K562 (cell line): ENCODE data around the gene PTPRE. TPM values are rescaled to one million over a fixed set of nuclear protein-coding genes. Genes with fewer than 3 reads are reported as not detected.

ENCODE experiments used
- ATAC-seq: fragments of 200-7000 bp; cut with Tn5 transposase; 3 replicates; pipeline ENCODE4 v1.9.1; 2020; ENCODE audit warnings: moderate library complexity
- BruUV-seq: library from RNA; stranded (reverse); fragments of 400-500 nt; replicated peaks from 2 replicates; lab custom pipeline; 2021; lab: Mats Ljungman, UMichigan
- CTCF ChIA-PET: fragments of 300-600 bp; formaldehyde crosslinking; extraction: SDS; loops from one replicate; lab custom pipeline; 2021; ENCODE audit warnings: low intra/inter-chr PET ratio; lab: Yijun Ruan, JAX
- POLR2A ChIA-PET: fragments of 300-600, 350-650 bp; sonication (Branson Sonifier 250); formaldehyde crosslinking; extraction: SDS; loops from one replicate; lab custom pipeline; 2021; ENCODE audit warnings: antibody characterized with exemption, inconsistent platforms; lab: Yijun Ruan, JAX
- DNase-seq, 4 experiments: peaks; one replicate each; pipeline versions ENCODE4 v3.0.0 to v3.0.0-alpha.2; 2011 to 2018; ENCODE audit warnings: low spot score in 3 of 4, mixed read lengths in 3 of 4; ENCODE audit errors: extremely low read depth in 1 of 4
- FAIRE-seq: peaks from 2 replicates; lab custom pipeline; 2011; peaks lifted over from hg19 to GRCh38; lab: Jason Lieb, UNC
- H2AFZ ChIP-seq: 2 replicates; pipeline ENCODE4 v1.6.0; 2011; ENCODE audit warnings: low read depth, low read length, control low read depth, inconsistent platforms
- H3K27ac ChIP-seq: fragments of 200-600 bp; 3 replicates; pipeline ENCODE4 v1.8.0; 2011; ENCODE audit warnings: low read depth, mild to moderate bottlenecking, control low read depth, inconsistent platforms, low read length, moderate library complexity, mixed read lengths; ENCODE audit errors: extremely low read depth
- H3K27me3 ChIP-seq, 2 experiments: fragments of 300-600 bp in 1 of 2; 2 replicates in 1 of 2; 3 replicates in 1 of 2; pipeline versions ENCODE4 v1.6.0 to v1.8.0; 2011; ENCODE audit warnings: inconsistent platforms in 2 of 2, low read length in 2 of 2, mild to moderate bottlenecking in 1 of 2, mixed read lengths in 1 of 2, moderate library complexity in 1 of 2; ENCODE audit not compliant: control insufficient read depth in 2 of 2, insufficient read depth in 2 of 2
- H3K36me3 ChIP-seq: fragments of 300-600 bp; 3 replicates; pipeline ENCODE4 v1.8.0; 2011; ENCODE audit warnings: mild to moderate bottlenecking, low read length, inconsistent platforms; ENCODE audit not compliant: control insufficient read depth, insufficient read depth
- H3K4me1 ChIP-seq, 2 experiments: fragments of 200-600 bp in 1 of 2; replicated peaks in 1 of 2; 2 replicates in 1 of 2; 3 replicates in 1 of 2; pipeline versions ENCODE4 v1.5.1 to v1.8.0; 2011; ENCODE audit warnings: inconsistent platforms in 2 of 2, low read length in 2 of 2, mild to moderate bottlenecking in 1 of 2, mixed read lengths in 1 of 2, moderate library complexity in 1 of 2; ENCODE audit not compliant: control insufficient read depth in 2 of 2, insufficient read depth in 2 of 2
- H3K4me2 ChIP-seq: 2 replicates; pipeline ENCODE4 v1.6.1; 2011; ENCODE audit warnings: low read length, control low read depth, inconsistent platforms, mixed read lengths; ENCODE audit not compliant: insufficient read depth
- H3K4me3 ChIP-seq: fragments of 200-600 bp; sonication (generic), shearing (Covaris generic); 2 replicates; pipeline ENCODE4 v1.5.1; 2016; ENCODE audit warnings: control low read depth, inconsistent platforms
- H3K79me2 ChIP-seq: fragments of 200-600 bp; 3 replicates; pipeline ENCODE4 v1.8.0; 2011; ENCODE audit warnings: low read length, inconsistent platforms; ENCODE audit not compliant: control insufficient read depth, insufficient read depth
- H3K9ac ChIP-seq, 2 experiments: 2 replicates each; pipeline versions ENCODE4 v1.6.0 to v1.6.1; 2011; ENCODE audit warnings: low read depth in 2 of 2, low read length in 2 of 2, control low read depth in 1 of 2, inconsistent platforms in 1 of 2, mild to moderate bottlenecking in 1 of 2, mixed read lengths in 1 of 2; ENCODE audit not compliant: insufficient read depth in 1 of 2
- H3K9me1 ChIP-seq: one replicate; pipeline ENCODE4 v1.6.0; 2011; ENCODE audit warnings: inconsistent platforms, mild to moderate bottlenecking, low read length, moderate library complexity; ENCODE audit not compliant: control insufficient read depth, insufficient read depth
- H3K9me3 ChIP-seq: replicated peaks from 2 replicates; pipeline ENCODE4 v1.5.1; 2011; ENCODE audit warnings: low read depth, low read length, inconsistent platforms; ENCODE audit not compliant: control insufficient read depth, insufficient read depth
- H4K20me1 ChIP-seq: replicated peaks from 2 replicates; pipeline ENCODE4 v1.6.1; 2011; ENCODE audit warnings: low read length, inconsistent platforms, mixed read lengths; ENCODE audit not compliant: control insufficient read depth, insufficient read depth
- BRF2 ChIP-seq: IDR thresholded peaks from 3 replicates; pipeline ENCODE4 v1.6.1; 2011; ENCODE audit warnings: borderline replicate concordance, mild to moderate bottlenecking; ENCODE audit not compliant: insufficient read length, insufficient read depth
- CBFA2T3 ChIP-seq: fragments of 450-650 bp; IDR thresholded peaks from 2 replicates; pipeline ENCODE4 v1.6.1; 2017
- ELF2 ChIP-seq: fragments of 250-450 bp; sonication (Bioruptor Pico); IDR thresholded peaks from 2 replicates; pipeline ENCODE4 v1.5.0; 2021; ENCODE audit warnings: mild to moderate bottlenecking
- JUNB ChIP-seq: fragments of 450-650 bp; formaldehyde crosslinking; conservative IDR thresholded peaks from 2 replicates; pipeline ENCODE4 v1.4.0; 2020; ENCODE audit warnings: mild to moderate bottlenecking
- KLF1 ChIP-seq: fragments of 450-650 bp; IDR thresholded peaks from 2 replicates; pipeline ENCODE4 v1.6.1; 2016; ENCODE audit warnings: missing genetic modification characterization, missing compliant biosample characterization
- NR1H2 ChIP-seq: sonication (generic); formaldehyde crosslinking; IDR thresholded peaks from 2 replicates; pipeline ENCODE4 v1.4.0; 2020; ENCODE audit warnings: mild to moderate bottlenecking, missing genetic modification reagents
- PPARD ChIP-seq: fragments of 250-450 bp; sonication (Bioruptor Pico); IDR thresholded peaks from 2 replicates; pipeline ENCODE4 v1.8.0; 2022; ENCODE audit warnings: inconsistent platforms, mild to moderate bottlenecking, moderate library complexity
- SAP30 ChIP-seq: fragments of 200-600 bp; sonication (generic); IDR thresholded peaks from 2 replicates; pipeline ENCODE4 v1.6.1; 2012; ENCODE audit warnings: borderline replicate concordance, low read depth, mild to moderate bottlenecking, moderate library complexity, low read length, control low read depth, inconsistent platforms; ENCODE audit not compliant: insufficient read depth, poor library complexity, severe bottlenecking
- UBTF ChIP-seq, 2 experiments: IDR thresholded peaks; 2 replicates each; pipeline ENCODE4 v1.6.1; 2012; ENCODE audit warnings: improper control_type of control experiment in 2 of 2, low read depth in 2 of 2, low read length in 2 of 2, borderline replicate concordance in 1 of 2
- ZNF436 ChIP-seq: fragments of 250-450, 450-650 bp; sonication (Bioruptor Pico); formaldehyde crosslinking; IDR thresholded peaks from 2 replicates; pipeline ENCODE4 v1.7.0; 2020; ENCODE audit warnings: mild to moderate bottlenecking
- ZNF586 ChIP-seq: fragments of 450-650 bp; formaldehyde crosslinking; conservative IDR thresholded peaks from 2 replicates; pipeline ENCODE4 v1.4.0; 2020; ENCODE audit warnings: mild to moderate bottlenecking, moderate library complexity
- WGBS: fragments of 100-300 bp; shearing (Covaris generic); methylation state at CpG from one replicate; pipeline ENCODE4 v1.1.6; 2016; ENCODE audit warnings: low coverage, mixed read lengths; ENCODE audit not compliant: insufficient coverage; ENCODE audit errors: missing lambda C conversion rate; 5-methylcytosine and 5-hydroxymethylcytosine counted together
- in situ Hi-C: fragments of 300-500 bp; cut with MboI; formaldehyde crosslinking; loops from 4 replicates; pipeline ENCODE4 v1.15.0; 2018; ENCODE audit warnings: inconsistent platforms, mixed read lengths
- intact Hi-C: fragments of 100-400 bp; cut with micrococcal nuclease; formaldehyde crosslinking; loops from 2 replicates; pipeline ENCODE4 v1.14.2; 2022
- polyA plus RNA-seq, 8 experiments: library from polyadenylated mRNA; depleted of rRNA in 4 of 8; stranded (reverse) in 5 of 8; unstranded in 3 of 8; fragments of >200 nt; fragmentation: Nextera tagmentation in 2 of 8; fragmentation: Illumina TruSeq in 1 of 8; extraction: Ambion mirVana in 2 of 8; extraction: Trizol in 1 of 8; gene quantifications; 2 replicates each; pipeline versions ENCODE4 v1.2.1 to v1.2.3, GENCODE V29; 2011 to 2014; ENCODE audit warnings: inconsistent platforms in 1 of 8, missing spikeins in 1 of 8
- total RNA-seq, 7 experiments: library from RNA; depleted of rRNA in 6 of 7; stranded (reverse); fragments of >200 nt in 6 of 7; fragmentation: Illumina TruSeq in 2 of 7; extraction: Trizol in 2 of 7; gene quantifications; 2 replicates each; pipeline versions ENCODE4 v1.2.1 to v1.2.3, GENCODE V29; 2011 to 2021; ENCODE audit warnings: low replicate concordance in 1 of 7
- TF ChIP-seq, protein P1 (sequence below), 3 experiments: fragments of 200-800 bp in 1 of 3; fragments of 250-450 bp in 1 of 3; fragments of 450-650 bp in 1 of 3; sonication (Bioruptor Pico) in 1 of 3; sonication (Bioruptor generic) in 1 of 3; formaldehyde crosslinking in 1 of 3; IDR thresholded peaks; 2 replicates each; pipeline versions ENCODE4 v1.6.1 to v1.8.0; 2016 to 2022; ENCODE audit warnings: mild to moderate bottlenecking in 2 of 3, missing genetic modification characterization in 2 of 3, missing compliant biosample characterization in 1 of 3, moderate library complexity in 1 of 3

PTPRE gene
- total and polyA plus RNA-seq, 9 of the 15 experiments (the other 6 are each of a cell fraction or from before 2014, with no cell fraction given) = 0.01 to 0.13 (median 0.04) TPM; not detected in 4

DNA sequence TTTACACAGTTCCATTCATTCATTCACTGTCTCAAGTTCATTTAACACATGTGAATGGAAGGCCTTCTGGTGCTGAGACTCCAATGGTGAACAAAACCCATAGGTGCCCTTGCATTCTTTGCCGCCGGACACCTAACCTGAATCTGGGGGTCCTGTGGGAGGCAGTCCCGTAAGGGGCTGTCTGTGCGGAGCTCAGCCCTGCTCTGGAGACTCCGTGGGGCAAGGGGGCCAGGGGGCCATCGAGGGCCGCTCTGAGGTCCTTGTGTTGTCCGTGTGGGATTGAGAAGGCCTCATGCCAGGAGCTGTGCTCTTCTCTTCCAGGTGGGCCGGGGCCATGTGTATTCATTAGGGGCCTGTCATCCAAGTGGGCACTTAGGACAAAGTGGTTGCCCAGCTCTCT lies 15.3 kb downstream of the PTPRE start (continued):
- TF ChIP-seq SAP30 (no peak), ZNF586 (CRISPR knock-in tag) (no peak), ZNF436 (CRISPR knock-in tag) (no peak), UBTF (IDR thresholded peaks at IDR 0.05; ENCODE audit: borderline replicate concordance in 1 of 2, low read depth in 2 of 2, low read length in 2 of 2) (no peak), PPARD (CRISPR knock-in tag) (no peak), CBFA2T3 (no peak), JUNB (CRISPR knock-in tag) (no peak)

DNA sequence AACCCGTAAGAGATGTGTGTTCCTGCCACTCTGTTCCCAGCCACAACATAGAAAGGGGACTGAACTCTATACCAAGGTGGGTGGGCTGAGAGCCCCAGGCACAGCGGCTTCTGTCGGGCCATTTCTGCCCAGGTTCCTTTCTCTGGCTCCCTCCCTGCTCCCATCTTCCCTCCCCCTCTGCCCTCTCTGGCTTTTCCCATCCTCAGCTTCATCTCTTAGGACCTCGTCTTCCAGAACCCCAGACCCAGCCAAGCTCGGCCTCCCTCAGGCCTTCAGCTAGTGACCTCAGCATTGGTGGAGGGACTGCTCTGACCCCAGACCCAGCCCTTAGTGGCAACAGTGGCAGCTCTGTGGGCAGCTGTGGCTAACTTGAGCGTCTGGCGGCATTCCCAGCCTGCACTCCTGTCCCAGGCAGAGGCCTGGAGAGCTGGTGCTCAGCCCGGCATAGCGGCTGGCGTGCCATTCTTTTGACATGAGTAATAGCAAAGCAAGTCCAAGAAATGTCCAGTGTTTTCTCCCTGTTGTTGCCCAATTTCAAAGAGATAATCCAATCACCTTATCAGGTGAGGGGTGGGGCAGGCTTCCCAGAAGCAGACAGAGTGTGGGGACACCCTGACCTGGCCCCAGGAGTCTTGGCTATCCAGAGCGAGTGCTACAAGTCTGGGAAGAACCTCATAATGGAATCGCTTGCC lies 15.9 kb downstream of the PTPRE start:
- POLR2A ChIA-PET = interaction anchor here (0.6 kb wide), 1 partner anchor 34 kb away, joined by 3 read pairs; no protein-coding TSS in a partner anchor
- H3K9ac ChIP-seq = no peak overlapping the region
- intact Hi-C loops = no loop called here
- TF ChIP-seq BRF2 = no peak
- TF ChIP-seq, protein P1, sequence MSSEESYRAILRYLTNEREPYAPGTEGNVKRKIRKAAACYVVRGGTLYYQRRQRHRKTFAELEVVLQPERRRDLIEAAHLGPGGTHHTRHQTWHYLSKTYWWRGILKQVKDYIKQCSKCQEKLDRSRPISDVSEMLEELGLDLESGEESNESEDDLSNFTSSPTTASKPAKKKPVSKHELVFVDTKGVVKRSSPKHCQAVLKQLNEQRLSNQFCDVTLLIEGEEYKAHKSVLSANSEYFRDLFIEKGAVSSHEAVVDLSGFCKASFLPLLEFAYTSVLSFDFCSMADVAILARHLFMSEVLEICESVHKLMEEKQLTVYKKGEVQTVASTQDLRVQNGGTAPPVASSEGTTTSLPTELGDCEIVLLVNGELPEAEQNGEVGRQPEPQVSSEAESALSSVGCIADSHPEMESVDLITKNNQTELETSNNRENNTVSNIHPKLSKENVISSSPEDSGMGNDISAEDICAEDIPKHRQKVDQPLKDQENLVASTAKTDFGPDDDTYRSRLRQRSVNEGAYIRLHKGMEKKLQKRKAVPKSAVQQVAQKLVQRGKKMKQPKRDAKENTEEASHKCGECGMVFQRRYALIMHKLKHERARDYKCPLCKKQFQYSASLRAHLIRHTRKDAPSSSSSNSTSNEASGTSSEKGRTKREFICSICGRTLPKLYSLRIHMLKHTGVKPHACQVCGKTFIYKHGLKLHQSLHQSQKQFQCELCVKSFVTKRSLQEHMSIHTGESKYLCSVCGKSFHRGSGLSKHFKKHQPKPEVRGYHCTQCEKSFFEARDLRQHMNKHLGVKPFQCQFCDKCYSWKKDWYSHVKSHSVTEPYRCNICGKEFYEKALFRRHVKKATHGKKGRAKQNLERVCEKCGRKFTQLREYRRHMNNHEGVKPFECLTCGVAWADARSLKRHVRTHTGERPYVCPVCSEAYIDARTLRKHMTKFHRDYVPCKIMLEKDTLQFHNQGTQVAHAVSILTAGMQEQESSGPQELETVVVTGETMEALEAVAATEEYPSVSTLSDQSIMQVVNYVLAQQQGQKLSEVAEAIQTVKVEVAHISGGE (CRISPR knock-in tag; IDR thresholded peaks at IDR 0.05) = no peak
- TF ChIP-seq ELF2 = no peak
- TF ChIP-seq KLF1 (tag) = no peak
- no peak for TF ChIP-seq NR1H2 (CRISPR knock-in tag)

More for the DNA sequence above, 15.9 kb downstream of the PTPRE start:
- no peak overlapping the region for H3K4me3 ChIP-seq
- H3K27ac ChIP-seq = no peak overlapping the region
- H3K9me1 ChIP-seq = no peaks in the 10 kb centered on the region
- no peaks in the 10 kb centered on the region; a peak in 1 of 5 replicates for H3K27me3 ChIP-seq
- no peak overlapping the region for H3K4me2 ChIP-seq
- in situ Hi-C loops = no loop called here
- no peaks in the 10 kb centered on the region for H3K4me1 ChIP-seq
- H3K9me3 ChIP-seq = no peaks in the 10 kb centered on the region
- no peak for FAIRE-seq
- no peak for ATAC-seq
- CTCF ChIA-PET = no interaction called here
- H3K36me3 ChIP-seq = no peaks in the 10 kb centered on the region
- no TSS peak for BruUV-seq
- H4K20me1 ChIP-seq = no peaks in the 10 kb centered on the region
- 4% methylated on average over 8 of the region's 12 CpGs for WGBS
- DNase-seq = no peak
- no peak overlapping the region for H2AFZ ChIP-seq
- no peaks in the 10 kb centered on the region for H3K79me2 ChIP-seq
